ENCODE results near the gene ZNF573. TPM values are rescaled to one million over a fixed set of nuclear protein-coding genes. Genes with fewer than 3 reads are reported as not detected.
"Not testable (repeated sequence)": the region's sequence is repeated elsewhere in the genome, so short reads cannot be mapped to it uniquely, and the experiment has no call there.

The ZNF573 gene
- total RNA-seq (2014; rRNA removed; shearing (Covaris generic)) (3.3 and 4.2 TPM in 2 replicates), polyA plus RNA-seq (2016; fragmentation: Nextera tagmentation; extraction: Ambion mirVana) (4.5 and 5.2 TPM in 2 replicates)

DNA sequence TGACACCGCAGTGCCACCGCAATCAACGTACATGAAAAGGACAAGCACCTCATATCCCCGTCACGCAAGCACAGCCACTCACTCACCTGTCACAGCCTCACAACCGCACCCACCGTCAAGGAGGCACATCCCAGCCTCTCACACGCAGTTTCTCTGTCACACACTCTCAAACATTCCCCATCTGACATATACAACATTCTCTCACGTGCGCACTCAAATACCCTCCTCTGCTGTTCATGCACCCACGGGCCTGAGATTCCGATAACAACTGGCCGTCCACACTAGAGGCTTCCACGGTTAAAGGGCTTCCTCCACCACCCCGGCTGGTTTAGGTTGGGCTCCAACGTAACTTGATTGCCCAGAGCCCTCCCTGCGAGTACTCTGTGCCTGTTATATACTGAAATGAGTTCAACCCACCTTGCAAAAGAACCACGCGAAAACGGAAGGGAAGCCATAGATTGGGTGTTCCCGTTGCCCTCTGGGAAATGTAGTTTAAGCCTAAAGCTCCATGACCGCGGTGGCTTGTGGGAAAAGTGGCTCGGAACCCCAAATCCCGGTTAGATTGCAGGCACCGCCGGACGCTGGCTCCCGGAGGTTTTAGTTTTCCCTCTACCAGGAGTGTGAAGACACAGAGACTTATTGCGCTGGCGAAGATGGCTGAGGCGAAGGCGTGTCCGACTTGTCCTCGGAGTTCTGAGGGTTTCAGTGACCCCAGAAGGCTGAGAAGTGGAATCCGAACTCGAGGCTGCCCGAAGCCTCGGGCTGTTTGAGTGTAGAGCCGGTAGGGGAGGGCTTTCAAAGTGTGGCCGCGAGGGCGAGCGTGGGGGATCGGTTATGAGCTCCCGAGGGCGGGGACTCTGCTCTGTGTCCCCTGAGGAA, at the start of gene ZNF573:
Gene ZNF573 (minus strand): TSS at position 460 of the 879 bp plus-strand sequence. CDS start 5,857 bp downstream, outside the sequence.
- TF ChIP-seq EZH2 (IDR thresholded peaks at IDR 0.05; ENCODE audit: insufficient read depth, poor library complexity, severe bottlenecking) = no peak
- TF ChIP-seq EZH2phosphoT487 (IDR thresholded peaks at IDR 0.05; ENCODE audit: insufficient read depth, low read depth) = no peak
- Histone ChIP-seq H4K20me1 (ENCODE audit: insufficient read depth) (no peaks in the 10 kb centered on the region), H3K27ac (peak within 1 kb of the TSS; percentile 81), H3K9ac (peak within 1 kb of the TSS; percentile 85), H3K4me3 (peak within 1 kb of the TSS; percentile 90), H3K79me2 (ENCODE audit: insufficient read depth) (peaks cover 54% of the 10 kb centered on the region), H3K9me3 (ENCODE audit: low read depth) (no peaks in the 10 kb centered on the region), H3K4me2 (ENCODE audit: unreplicated experiment) (peak within 1 kb of the TSS; percentile 85), H2AFZ (peak within 1 kb of the TSS; percentile 100), H3F3A (ENCODE audit: insufficient read depth) (peaks cover 5% of the 10 kb centered on the region; the same call in 1 of the 2 replicates), H3K27me3 (replicated peaks; ENCODE audit: insufficient read depth) (no peaks in the 10 kb centered on the region), H3K9me2 (ENCODE audit: insufficient read depth) (no peaks in the 10 kb centered on the region), H3K4me1 (ENCODE audit: insufficient read depth) (peaks cover 5% of the 10 kb centered on the region; the same call in 1 of the 2 replicates), H3K36me3 (ENCODE audit: low read depth) (no peaks in the 10 kb centered on the region)
- 1 to 2% methylated on average over 47 of the region's 47 CpGs for WGBS, 2 experiments (ENCODE audit: low coverage in 1 of 2, low lambda C conversion rate in 2 of 2, missing lambda C conversion rate in 2 of 2)
- in situ Hi-C loops (cut with MboI) = no loop called here
- peak; percentile 96 for DNase-seq

DNA sequence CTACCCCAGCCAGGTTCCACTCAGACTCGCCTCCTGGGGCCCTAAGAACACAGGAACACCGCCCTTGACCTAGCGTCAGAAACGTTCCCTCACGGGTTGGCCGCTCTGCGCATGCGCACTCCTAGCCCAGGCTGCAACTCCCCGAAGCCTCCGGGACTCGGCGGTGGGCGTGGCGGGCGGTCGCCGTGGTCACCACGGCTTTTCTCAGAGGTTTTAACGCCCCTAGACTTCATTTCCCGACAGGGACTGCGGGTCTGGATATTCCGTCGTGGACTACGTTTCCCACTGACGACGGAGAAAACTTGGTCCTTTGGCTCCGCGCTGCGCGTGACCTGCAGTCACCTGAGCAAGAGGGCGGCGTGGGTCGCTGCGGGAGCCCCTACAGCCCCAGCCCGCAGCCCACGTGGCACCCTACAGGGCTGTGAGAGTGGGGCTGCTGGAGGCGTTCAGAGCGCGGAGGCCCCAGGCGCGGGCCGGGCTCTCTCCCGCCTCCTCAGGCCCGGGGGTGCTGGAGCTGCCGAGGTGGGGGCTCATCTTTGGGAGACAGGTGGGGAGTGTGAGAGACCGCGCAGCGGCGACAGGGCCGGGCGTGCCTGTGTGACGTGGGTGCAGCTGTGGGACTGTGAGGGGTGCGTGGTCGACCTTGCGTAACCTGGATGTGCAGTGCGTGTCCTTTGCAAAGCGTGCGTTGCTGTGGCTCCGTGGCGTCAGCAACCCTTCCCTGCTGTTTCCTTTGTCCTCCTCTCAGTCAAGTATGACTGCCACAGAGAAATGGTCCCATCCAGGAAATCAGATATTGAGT, 38.0 kb upstream of the ZNF573 start:
- DNase-seq = peak; percentile 59
- Histone ChIP-seq H3K9ac (peak overlapping the region; percentile 60), H3F3A (ENCODE audit: insufficient read depth) (no peaks in the 10 kb centered on the region), H3K27me3 (replicated peaks; ENCODE audit: insufficient read depth) (no peaks in the 10 kb centered on the region), H3K9me3 (ENCODE audit: low read depth) (no peaks in the 10 kb centered on the region), H3K36me3 (ENCODE audit: low read depth) (no peaks in the 10 kb centered on the region), H3K4me2 (ENCODE audit: unreplicated experiment) (peak overlapping the region; percentile 65), H3K4me3 (peak overlapping the region; percentile 62), H3K4me1 (ENCODE audit: insufficient read depth) (no peaks in the 10 kb centered on the region), H4K20me1 (ENCODE audit: insufficient read depth) (no peaks in the 10 kb centered on the region), H3K9me2 (ENCODE audit: insufficient read depth) (no peaks in the 10 kb centered on the region), H2AFZ (peak overlapping the region; percentile 80), H3K79me2 (ENCODE audit: insufficient read depth) (no peaks in the 10 kb centered on the region), H3K27ac (no peak overlapping the region)
- 5% methylated on average over 53 to 59 of the region's 60 CpGs for WGBS, 2 experiments (ENCODE audit: low coverage in 1 of 2, low lambda C conversion rate in 2 of 2, missing lambda C conversion rate in 2 of 2)
- in situ Hi-C loops (cut with MboI) = no loop called here
- TF ChIP-seq EZH2 (IDR thresholded peaks at IDR 0.05; ENCODE audit: insufficient read depth, poor library complexity, severe bottlenecking) (no peak), EZH2phosphoT487 (IDR thresholded peaks at IDR 0.05; ENCODE audit: insufficient read depth, low read depth) (no peak)

DNA sequence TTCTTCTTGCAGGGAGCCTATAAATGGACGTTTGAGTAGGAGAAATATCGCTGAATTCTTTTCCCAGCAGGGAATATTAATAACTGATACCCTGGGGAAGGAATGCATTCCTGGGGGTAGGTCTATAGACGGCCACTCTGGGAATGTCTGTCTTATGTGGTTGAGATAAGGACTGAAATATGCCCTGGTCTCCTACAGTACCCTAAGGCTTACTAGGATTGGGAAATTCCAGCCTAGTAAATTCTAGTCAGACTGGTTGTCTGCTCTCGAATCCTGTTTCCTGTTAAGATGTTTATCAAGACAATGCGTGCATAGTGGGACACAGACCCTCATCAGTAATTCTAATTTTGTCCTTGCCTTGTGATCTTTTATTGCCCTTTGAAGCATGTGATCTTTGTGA, 36.2 kb upstream of the ZNF573 start:
- H3K4me1 ChIP-seq (ENCODE audit: insufficient read depth); H3K9ac ChIP-seq; H3K27ac ChIP-seq; H2AFZ ChIP-seq; H3K9me3 ChIP-seq (ENCODE audit: low read depth); H3K79me2 ChIP-seq (ENCODE audit: insufficient read depth); in situ Hi-C loops (cut with MboI); H3K4me3 ChIP-seq; DNase-seq; H3K9me2 ChIP-seq (ENCODE audit: insufficient read depth); H3F3A ChIP-seq (ENCODE audit: insufficient read depth); H3K36me3 ChIP-seq (ENCODE audit: low read depth); H3K27me3 ChIP-seq (replicated peaks; ENCODE audit: insufficient read depth); H4K20me1 ChIP-seq (ENCODE audit: insufficient read depth); H3K4me2 ChIP-seq (ENCODE audit: unreplicated experiment): not testable (repeated sequence)
- 47 to 51% methylated on average over 5 of the region's 5 CpGs for WGBS, 2 experiments (ENCODE audit: low coverage in 1 of 2, low lambda C conversion rate in 2 of 2, missing lambda C conversion rate in 2 of 2)

DNA sequence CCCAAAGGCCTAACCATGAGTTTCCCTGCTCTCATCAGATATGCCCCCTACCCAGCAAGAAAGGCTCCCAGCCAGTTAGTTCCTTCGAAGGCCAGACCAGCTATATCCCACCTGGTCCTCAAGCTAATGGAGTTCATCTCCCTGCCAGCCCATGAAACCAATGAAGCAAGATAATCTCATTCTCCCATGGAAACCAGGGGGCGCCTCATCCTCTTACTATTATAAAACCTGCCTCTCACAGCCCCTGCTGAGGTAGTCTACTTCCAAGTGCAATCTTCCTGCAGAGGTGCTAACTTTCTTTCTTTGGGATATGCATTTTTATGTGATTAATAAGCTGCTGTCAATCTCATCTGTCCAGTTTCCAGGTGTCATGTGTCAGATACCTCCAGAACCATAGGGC, 34.0 kb upstream of the ZNF573 start:
- DNase-seq = no peak
- in situ Hi-C loops (cut with MboI) = no loop called here
- H3K36me3 ChIP-seq (ENCODE audit: low read depth) = no peaks in the 10 kb centered on the region
- no peaks in the 10 kb centered on the region for H3K79me2 ChIP-seq (ENCODE audit: insufficient read depth)
- no peaks in the 10 kb centered on the region for H4K20me1 ChIP-seq (ENCODE audit: insufficient read depth)
- no peak overlapping the region for H3K4me3 ChIP-seq
- H3F3A ChIP-seq (ENCODE audit: insufficient read depth) = no peaks in the 10 kb centered on the region
- H3K9me2 ChIP-seq (ENCODE audit: insufficient read depth) = no peaks in the 10 kb centered on the region
- WGBS, 2 experiments (ENCODE audit: low coverage in 1 of 2, low lambda C conversion rate in 2 of 2, missing lambda C conversion rate in 2 of 2) = 40 to 45% methylated on average over 2 of the region's 2 CpGs
- no peak overlapping the region for H2AFZ ChIP-seq
- no peaks in the 10 kb centered on the region for H3K27me3 ChIP-seq (replicated peaks; ENCODE audit: insufficient read depth)
- H3K9me3 ChIP-seq (ENCODE audit: low read depth) = no peaks in the 10 kb centered on the region
- H3K9ac ChIP-seq = no peak overlapping the region
- no peaks in the 10 kb centered on the region for H3K4me1 ChIP-seq (ENCODE audit: insufficient read depth)
- no peak for TF ChIP-seq EZH2 (IDR thresholded peaks at IDR 0.05; ENCODE audit: insufficient read depth, poor library complexity, severe bottlenecking)
- H3K27ac ChIP-seq = no peak overlapping the region
- H3K4me2 ChIP-seq (ENCODE audit: unreplicated experiment) = no peak overlapping the region

Measured in GM23248 (cell line).